Spleen (tissue), 7 donors: Measurements from ENCODE around the gene HDAC7.

Experiments
- POLR2A ChIP-seq, 3 donors: fragments of 450-650 bp; IDR thresholded peaks; one replicate each; pipeline ENCODE4 v1.5.1; 2017; ENCODE audit warnings: antibody characterized with exemption in 3 of 3, mild to moderate bottlenecking in 1 of 3
- TF ChIP-seq, protein P1 (sequence below), 11 experiments: fragments of 200-600 bp in 7 of 11; fragments of 450-650 bp in 4 of 11; sonication (generic) in 4 of 11; IDR thresholded peaks in 8 of 11; conservative IDR thresholded peaks in 3 of 11; 1 replicate in 7 of 11; 2 replicates in 4 of 11; pipeline versions ENCODE4 v1.4.0 to v1.8.0; 2016 to 2021; ENCODE audit warnings: antibody characterized with exemption in 11 of 11, inconsistent platforms in 4 of 11, mild to moderate bottlenecking in 1 of 11
- donor health status: DM: no; HTN: no; CAD: no; lungs with moderate emphysema.
- donor health status: DM: no; HTN: no; CAD: no.
- donor health status: DM: no; HTN: no; CAD: no.

DNA sequence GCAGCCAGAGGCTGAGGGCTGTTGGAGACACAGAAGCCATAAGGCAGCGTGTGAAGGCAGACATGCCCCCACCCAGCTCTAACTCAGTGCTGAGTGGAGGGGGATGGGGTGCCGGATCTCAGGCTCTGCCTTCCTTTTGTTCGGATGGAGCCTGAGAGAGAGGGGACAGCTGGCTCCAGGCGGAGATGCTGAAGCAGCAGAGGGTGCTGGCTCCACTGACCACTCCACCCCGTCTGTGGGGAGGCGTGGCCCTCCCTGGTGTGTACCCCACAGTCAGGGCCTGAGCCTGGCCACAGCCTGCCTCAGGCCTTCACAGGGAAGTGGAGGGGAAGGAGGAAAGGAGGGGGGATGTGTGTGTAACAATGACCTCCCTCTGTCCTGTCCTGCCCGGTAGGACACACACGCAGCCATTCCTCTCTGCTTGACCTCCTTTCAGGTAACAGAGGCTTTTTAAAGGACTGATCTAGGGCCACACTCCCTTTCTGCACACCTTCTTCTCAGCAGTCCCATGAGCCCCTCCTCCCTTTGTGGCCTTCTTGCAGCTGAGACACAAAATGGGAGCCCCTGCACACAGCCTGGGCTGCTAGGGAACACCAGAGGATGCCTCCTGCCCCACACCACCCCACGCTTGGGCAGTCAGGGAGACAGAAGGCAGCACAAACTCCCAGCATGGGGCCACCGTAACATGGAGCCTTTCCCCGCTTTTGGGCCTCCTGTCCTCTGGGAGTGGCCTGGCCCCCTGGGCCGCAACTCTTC is 84.8 kb downstream of the HDAC7 start:
- TF ChIP-seq, protein P1, sequence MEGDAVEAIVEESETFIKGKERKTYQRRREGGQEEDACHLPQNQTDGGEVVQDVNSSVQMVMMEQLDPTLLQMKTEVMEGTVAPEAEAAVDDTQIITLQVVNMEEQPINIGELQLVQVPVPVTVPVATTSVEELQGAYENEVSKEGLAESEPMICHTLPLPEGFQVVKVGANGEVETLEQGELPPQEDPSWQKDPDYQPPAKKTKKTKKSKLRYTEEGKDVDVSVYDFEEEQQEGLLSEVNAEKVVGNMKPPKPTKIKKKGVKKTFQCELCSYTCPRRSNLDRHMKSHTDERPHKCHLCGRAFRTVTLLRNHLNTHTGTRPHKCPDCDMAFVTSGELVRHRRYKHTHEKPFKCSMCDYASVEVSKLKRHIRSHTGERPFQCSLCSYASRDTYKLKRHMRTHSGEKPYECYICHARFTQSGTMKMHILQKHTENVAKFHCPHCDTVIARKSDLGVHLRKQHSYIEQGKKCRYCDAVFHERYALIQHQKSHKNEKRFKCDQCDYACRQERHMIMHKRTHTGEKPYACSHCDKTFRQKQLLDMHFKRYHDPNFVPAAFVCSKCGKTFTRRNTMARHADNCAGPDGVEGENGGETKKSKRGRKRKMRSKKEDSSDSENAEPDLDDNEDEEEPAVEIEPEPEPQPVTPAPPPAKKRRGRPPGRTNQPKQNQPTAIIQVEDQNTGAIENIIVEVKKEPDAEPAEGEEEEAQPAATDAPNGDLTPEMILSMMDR (IDR thresholded peaks at IDR 0.05 in 8 of 11, conservative IDR thresholded peaks at IDR 0.05 in 3 of 11) = no peak
- TF ChIP-seq POLR2A (IDR thresholded peaks at IDR 0.05) = no peak
